Right lobe of liver (tissue), 6 donors: ENCODE data around the gene LRRTM4. TPM values are rescaled to one million over a fixed set of nuclear protein-coding genes. Genes with fewer than 3 reads are reported as not detected.

Experiments
- ATAC-seq, 4 donors: fragments of 200-7000 bp; cut with Tn5 transposase; one replicate each; pipeline ENCODE4 v1.9.1; 2020; ENCODE audit warnings: mild to moderate bottlenecking in 4 of 4, moderate library complexity in 4 of 4
- DNase-seq, 3 donors: peaks; one replicate each; pipeline ENCODE4 v3.0.0-alpha.2; 2020
- H3K27ac ChIP-seq, 3 donors: fragments of 200-600 bp; one replicate each; pipeline ENCODE4 v1.8.0; 2022
- H3K27me3 ChIP-seq, 2 donors: fragments of 200-600 bp; one replicate each; pipeline ENCODE4 v1.8.0; 2022
- H3K36me3 ChIP-seq, 4 donors: fragments of 200-600 bp; sonication (generic) in 1 of 4; one replicate each; pipeline versions ENCODE4 v1.5.1 to v1.8.0; 2017 to 2022; ENCODE audit warnings: control low read depth in 1 of 4
- H3K4me1 ChIP-seq, 4 donors: fragments of 200-600 bp; sonication (generic) in 1 of 4; one replicate each; pipeline versions ENCODE4 v1.5.1 to v1.8.0; 2017 to 2022; ENCODE audit warnings: control low read depth in 1 of 4
- H3K4me3 ChIP-seq, 3 donors: fragments of 200-600 bp; one replicate each; pipeline ENCODE4 v1.8.0; 2022
- H3K9me3 ChIP-seq, 4 donors: fragments of 200-600 bp; sonication (generic) in 1 of 4; one replicate each; pipeline versions ENCODE4 v1.5.1 to v1.8.0; 2017 to 2022; ENCODE audit warnings: control low read depth in 1 of 4
- CTCF ChIP-seq, 4 donors: fragments of 200-600 bp in 3 of 4; fragments of 450-650 bp in 1 of 4; IDR thresholded peaks; one replicate each; pipeline versions ENCODE4 v1.5.1 to v1.8.0; 2016 to 2022; ENCODE audit warnings: antibody characterized with exemption in 4 of 4, mild to moderate bottlenecking in 2 of 4
- POLR2A ChIP-seq: fragments of 450-650 bp; IDR thresholded peaks from one replicate; pipeline ENCODE4 v1.6.1; 2017; ENCODE audit warnings: antibody characterized with exemption, mild to moderate bottlenecking
- WGBS: methylation state at CpG from one replicate; pipeline ENCODE4 v1.1.6; 2018; ENCODE audit warnings: low coverage, low lambda C conversion rate; ENCODE audit not compliant: insufficient coverage; ENCODE audit errors: missing lambda C conversion rate; 5-methylcytosine and 5-hydroxymethylcytosine counted together
- intact Hi-C, 2 donors: fragments of 100-400 bp; cut with DNase I; formaldehyde crosslinking; loops; one replicate each; pipeline versions ENCODE4 v1.11.2 to v1.14.1; 2022
- total RNA-seq, 6 experiments: library from RNA; depleted of rRNA in 2 of 6; stranded (reverse); fragments of >200 nt in 2 of 6; fragmentation: NEBNext Ultra II Directional in 3 of 6; extraction: Animal tissue kit (Norgen Biotek cat#: 25700) in 3 of 6; gene quantifications; one replicate each; pipeline versions ENCODE4 v1.1.0 to v1.2.4, GENCODE V29; 2016 to 2023
- donor health status: DM: no; HTN: yes; CAD: no.
- donor health status: DM: no; HTN: no; CAD: no.
- donor health status: DM: no; HTN: no; CAD: no.
- donor health status: DM: no; HTN: yes; CAD: no.
- donor health status: DM: no; HTN: yes; CAD: no.

The LRRTM4 gene
- total RNA-seq, 6 experiments from 2014 or later, result 0.09 to 0.10 (median 0.09) TPM; not detected in 3

GRCh38 chr2:76752506-76752905 lies 769.7 kb downstream of the LRRTM4 start:
- no peaks in the 10 kb centered on the region for H3K9me3 ChIP-seq
- ATAC-seq, result no peak
- H3K4me1 ChIP-seq, result no peaks in the 10 kb centered on the region
- WGBS, result 23% methylated on average over 1 of the region's 1 CpG
- TF ChIP-seq CTCF (IDR thresholded peaks at IDR 0.05), result no peak
- TF ChIP-seq POLR2A, result no peak
- intact Hi-C loops, result no loop called here
- H3K36me3 ChIP-seq, result no peaks in the 10 kb centered on the region
- no peaks in the 10 kb centered on the region for H3K27me3 ChIP-seq
- H3K4me3 ChIP-seq, result no peak overlapping the region
- no peak for DNase-seq
- no peak overlapping the region for H3K27ac ChIP-seq

GRCh38 chr2:76749858-76750257 lies 772.3 kb downstream of the LRRTM4 start:
- Histone ChIP-seq H3K4me3 (no peak overlapping the region), H3K36me3 (no peaks in the 10 kb centered on the region), H3K27me3 (no peaks in the 10 kb centered on the region), H3K9me3 (no peaks in the 10 kb centered on the region), H3K4me1 (no peaks in the 10 kb centered on the region), H3K27ac (no peak overlapping the region)
- ATAC-seq (no peak), DNase-seq (no peak)
- intact Hi-C loops, result no loop called here
- TF ChIP-seq POLR2A, result no peak
- TF ChIP-seq CTCF (IDR thresholded peaks at IDR 0.05), result no peak

GRCh38 chr2:76748581-76749296 lies 773.4 kb downstream of the LRRTM4 start:
- no peak for TF ChIP-seq POLR2A
- TF ChIP-seq CTCF (IDR thresholded peaks at IDR 0.05), result no peak
- no peak for DNase-seq

GRCh38 chr2:76745605-76746004 lies 776.6 kb downstream of the LRRTM4 start:
- no peak for TF ChIP-seq CTCF (IDR thresholded peaks at IDR 0.05)
- TF ChIP-seq POLR2A, result no peak
- no peak for DNase-seq
- H3K27ac ChIP-seq, result no peak overlapping the region
- no peak overlapping the region for H3K4me3 ChIP-seq
- no peaks in the 10 kb centered on the region for H3K27me3 ChIP-seq
- intact Hi-C loops, result no loop called here
- 61% methylated on average over 2 of the region's 2 CpGs for WGBS
- ATAC-seq, result no peak
- no peaks in the 10 kb centered on the region for H3K36me3 ChIP-seq
- H3K9me3 ChIP-seq, result no peaks in the 10 kb centered on the region
- H3K4me1 ChIP-seq, result no peaks in the 10 kb centered on the region

More at GRCh38 chr2:76748581-76749296, 773.4 kb downstream of the LRRTM4 start:
- H3K36me3 ChIP-seq, result no peaks in the 10 kb centered on the region
- 75% methylated on average over 14 of the region's 14 CpGs for WGBS
- H3K4me1 ChIP-seq, result no peaks in the 10 kb centered on the region
- no peaks in the 10 kb centered on the region for H3K9me3 ChIP-seq
- ATAC-seq, result no peak
- no peaks in the 10 kb centered on the region for H3K27me3 ChIP-seq
- H3K27ac ChIP-seq, result no peak overlapping the region
- no peak overlapping the region for H3K4me3 ChIP-seq
- intact Hi-C loops, result no loop called here
